Epithelial cell of esophagus (primary cell): ENCODE data around the gene FMNL1.

Experiments used
- DNase-seq: peaks from one replicate; pipeline ENCODE4 v3.0.0; 2010; ENCODE audit warnings: low read depth
- H3K4me3 ChIP-seq: 2 replicates; pipeline ENCODE4 v1.5.1; 2011; ENCODE audit warnings: mild to moderate bottlenecking, low read length, control low read depth
- CTCF ChIP-seq: IDR thresholded peaks from 2 replicates; pipeline ENCODE4 v1.5.1; 2011; ENCODE audit warnings: low read depth, mild to moderate bottlenecking, low read length, control low read depth, inconsistent platforms; ENCODE audit not compliant: insufficient read depth; ENCODE audit errors: missing control alignments

The FMNL1 gene

DNA sequence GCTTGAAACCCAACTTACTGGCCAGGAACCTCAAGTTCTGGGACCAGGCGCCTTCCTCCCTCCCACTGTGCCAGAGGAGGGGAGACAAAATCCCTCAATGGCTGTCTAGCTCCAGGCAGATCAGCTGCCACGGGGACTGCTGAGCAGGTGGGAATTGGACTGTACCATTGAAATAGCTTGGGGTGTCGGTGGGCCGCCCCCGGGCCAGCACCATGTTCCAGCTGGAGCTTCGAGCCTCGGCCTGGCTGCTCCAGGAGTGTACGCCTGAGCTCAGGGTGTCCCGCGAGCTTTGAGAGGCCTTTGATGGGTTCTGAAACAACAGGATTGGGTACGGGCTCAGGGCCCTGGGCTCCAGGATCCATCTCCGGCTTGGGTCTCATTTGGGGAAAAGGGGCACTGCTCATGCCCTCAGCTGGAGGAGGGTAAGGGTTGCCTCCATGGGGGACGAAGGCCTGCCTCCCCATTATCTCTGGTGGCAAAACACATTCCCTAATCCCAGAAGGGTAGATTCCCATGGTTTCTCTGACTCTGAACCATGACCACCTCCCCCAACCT, 44.8 kb downstream of the FMNL1 start:
- H3K4me3 ChIP-seq, result no peak overlapping the region
- TF ChIP-seq CTCF, result no peak
- no peak for DNase-seq

DNA sequence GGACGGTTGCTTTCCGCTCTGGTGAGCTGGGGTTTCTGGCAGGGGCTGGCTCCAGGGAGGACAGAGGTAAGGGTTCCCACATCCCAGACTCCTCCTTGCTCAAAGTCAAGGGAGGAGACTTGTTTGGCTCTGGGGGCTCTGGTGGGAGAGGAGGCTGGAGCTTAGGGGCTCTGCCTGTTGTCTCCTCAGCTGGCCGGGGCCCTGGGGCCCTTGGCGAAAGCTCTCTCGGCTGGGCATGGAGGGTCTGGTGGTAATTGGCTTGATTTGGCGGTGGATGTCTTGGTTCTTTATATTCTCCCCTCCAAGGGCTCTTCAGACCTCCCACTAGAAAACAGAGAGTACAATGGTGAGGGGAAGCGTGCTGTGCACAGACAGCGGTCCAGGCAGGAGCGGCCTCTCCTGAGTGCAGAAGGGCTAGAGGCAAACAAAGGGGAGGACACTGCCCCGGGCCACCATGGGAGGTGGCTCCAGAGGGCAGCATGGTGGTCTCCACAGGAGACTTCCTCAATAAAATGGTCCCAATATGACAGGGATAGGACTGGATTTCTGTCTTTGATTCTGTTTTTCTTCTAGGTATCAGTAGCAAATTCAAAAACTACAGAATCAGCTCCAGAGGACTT, 45.9 kb downstream of the FMNL1 start:
- no peak overlapping the region for H3K4me3 ChIP-seq
- TF ChIP-seq CTCF, result no peak
- DNase-seq, result no peak

DNA sequence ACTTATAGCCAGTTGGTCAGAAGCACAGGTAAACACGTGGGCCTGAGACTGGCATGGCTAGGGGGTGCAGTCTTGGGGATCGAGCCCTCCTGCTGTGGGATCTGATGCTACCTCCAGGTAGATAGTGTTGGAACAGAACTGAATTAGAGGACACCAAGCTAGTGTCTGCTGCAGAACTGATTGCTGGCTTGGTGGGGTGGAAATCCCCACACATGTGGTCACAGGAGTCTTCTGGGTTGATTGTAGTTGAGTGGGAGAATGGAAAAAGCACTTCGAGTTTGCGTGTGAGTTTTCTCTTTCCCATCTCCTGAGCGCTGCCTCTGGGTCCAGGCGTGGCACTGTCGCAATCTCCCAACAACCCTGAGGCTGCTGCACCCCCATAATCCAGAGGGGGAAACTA, 48.2 kb downstream of the FMNL1 start:
- no peak overlapping the region for H3K4me3 ChIP-seq
- no peak for TF ChIP-seq CTCF
- no peak for DNase-seq

DNA sequence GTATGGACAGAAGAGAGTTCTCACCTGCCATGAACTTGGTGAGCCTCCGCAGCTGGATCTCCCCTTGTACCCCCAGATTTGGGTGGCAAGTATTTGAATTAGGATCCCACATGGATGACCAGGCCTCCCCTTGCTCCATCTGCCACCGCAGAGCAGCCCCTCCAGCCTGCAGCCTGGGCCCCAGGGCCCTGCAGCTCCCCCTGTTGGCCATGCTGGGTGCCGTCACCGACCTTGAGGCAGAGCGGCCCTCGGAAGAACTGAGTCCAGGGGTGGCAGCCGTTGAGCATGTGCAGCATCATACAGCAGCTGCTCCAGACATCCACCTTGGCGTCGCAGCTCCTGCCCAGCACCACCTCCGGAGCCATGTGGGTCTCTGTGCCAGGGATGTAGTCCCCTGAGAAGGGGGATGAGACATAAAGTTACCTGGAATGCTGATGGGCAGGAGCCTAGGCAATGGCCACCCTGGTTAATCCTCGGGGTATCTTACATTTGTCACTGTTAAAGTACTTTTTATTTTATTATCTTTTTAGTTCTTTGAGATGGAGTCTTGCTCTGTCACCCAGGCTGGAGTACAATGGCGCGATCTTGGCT, 49.2 kb downstream of the FMNL1 start:
- no peak overlapping the region for H3K4me3 ChIP-seq
- DNase-seq, result no peak
- TF ChIP-seq CTCF, result peak; percentile 66

DNA sequence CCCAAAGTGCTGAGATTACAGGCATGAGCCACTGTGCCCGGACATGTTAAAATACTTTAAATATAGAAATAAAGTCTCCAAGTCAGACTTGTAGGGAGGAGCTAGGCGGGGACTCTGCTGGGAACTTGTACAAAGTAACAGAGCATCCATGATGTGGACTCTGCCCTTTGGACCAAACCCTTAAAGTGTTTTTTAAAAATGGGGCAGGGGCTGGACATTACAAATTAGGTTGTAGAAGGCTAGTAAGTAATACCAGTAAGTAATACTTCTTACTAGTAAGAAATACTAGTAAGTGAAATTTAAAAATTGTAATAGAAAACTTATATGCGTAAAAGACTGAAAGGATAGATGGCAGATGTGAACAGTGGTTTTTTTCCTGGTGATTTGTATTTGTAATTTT, 49.9 kb downstream of the FMNL1 start:
- TF ChIP-seq CTCF, result no peak
- no peak overlapping the region for H3K4me3 ChIP-seq
- no peak for DNase-seq

- no peak overlapping the region for H3K4me3 ChIP-seq
- no peak for TF ChIP-seq CTCF
- no peak for DNase-seq
Measured at GRCh38 chr17:45273551-45273957, 51.9 kb downstream of the FMNL1 start.

- H3K4me3 ChIP-seq, result no peak overlapping the region
- TF ChIP-seq CTCF, result no peak
- no peak for DNase-seq
Measured at GRCh38 chr17:45274033-45274432, 52.3 kb downstream of the FMNL1 start.
